Measurements from ENCODE around the gene LNP1.

GRCh38 chr3:100352296-100353231, 48.8 kb upstream of the LNP1 start:
- TF ChIP-seq POLR2A (IDR thresholded peaks at IDR 0.05; ENCODE audit: low read length) (no peak), GATA1 (IDR thresholded peaks at IDR 0.05; ENCODE audit: low read depth, low read length) (no peak)

All from erythroblast (primary cell).